Kidney (tissue), 14 donors: ENCODE results near the gene MVP. TPM values are rescaled to one million over a fixed set of nuclear protein-coding genes. Genes with fewer than 3 reads are reported as not detected.
A peak's percentile ranks its signal among the peaks of the same experiment; 100 is the strongest.

Experiments used
- DNase-seq, 5 donors: peaks; one replicate each; pipeline ENCODE4 v3.0.0-alpha.2; 2013 to 2020
- FAIRE-seq: peaks from 2 replicates; lab custom pipeline; 2012; peaks lifted over from hg19 to GRCh38; lab: Jason Lieb, UNC
- H3K27ac ChIP-seq, 2 donors: one replicate each; pipeline ENCODE4 v1.7.0; 2013; ENCODE audit warnings: low read depth in 2 of 2, low read length in 2 of 2, inconsistent platforms in 1 of 2
- H3K27me3 ChIP-seq: one replicate; pipeline ENCODE4 v1.7.1; 2013; ENCODE audit warnings: low read length, inconsistent platforms; ENCODE audit not compliant: control insufficient read depth, insufficient read depth
- H3K36me3 ChIP-seq, 3 donors: one replicate each; pipeline versions ENCODE4 v1.7.0 to v1.7.1; 2013; ENCODE audit warnings: low read length in 3 of 3, control low read depth in 1 of 3, inconsistent platforms in 1 of 3; ENCODE audit not compliant: insufficient read depth in 3 of 3, control insufficient read depth in 2 of 3
- H3K4me1 ChIP-seq, 3 donors: one replicate each; pipeline versions ENCODE4 v1.7.0 to v1.7.1; 2013; ENCODE audit warnings: low read length in 3 of 3, inconsistent platforms in 1 of 3, low read depth in 1 of 3; ENCODE audit not compliant: control insufficient read depth in 2 of 3, insufficient read depth in 2 of 3
- H3K4me3 ChIP-seq, 3 donors: one replicate each; pipeline versions ENCODE4 v1.7.0 to v1.8.1; 2013; ENCODE audit warnings: low read length in 3 of 3, control low read depth in 1 of 3, inconsistent platforms in 1 of 3
- H3K9ac ChIP-seq, 3 donors: one replicate each; pipeline versions ENCODE4 v1.7.0 to v1.7.1; 2013; ENCODE audit warnings: low read length in 3 of 3, control low read depth in 1 of 3, inconsistent platforms in 1 of 3
- H3K9me3 ChIP-seq, 3 donors: one replicate each; pipeline versions ENCODE4 v1.7.0 to v1.7.1; 2013; ENCODE audit warnings: low read length in 3 of 3, control low read depth in 1 of 3, inconsistent platforms in 1 of 3; ENCODE audit not compliant: control insufficient read depth in 2 of 3, insufficient read depth in 1 of 3
- intact Hi-C: fragments of 100-400 bp; cut with DNase I; formaldehyde crosslinking; loops from one replicate; pipeline ENCODE4 v1.11.1; 2022
- polyA plus RNA-seq: library from polyadenylated mRNA; stranded (reverse); fragments of 350-450 nt; fragmentation: Illumina TruSeq; extraction: RNeasy Lipid Tissue Mini Kit (QIAGEN cat#74804); gene quantifications from one replicate; pipeline ENCODE4 v1.2.3, GENCODE V29; 2014; ENCODE audit warnings: low read depth, low replicate concordance; ENCODE audit not compliant: insufficient read depth
- total RNA-seq: library from RNA; stranded (reverse); fragmentation: NEBNext Ultra II Directional; extraction: Animal tissue kit (Norgen Biotek cat#: 25700); gene quantifications from one replicate; pipeline ENCODE4 v1.2.1, GENCODE V29; 2021
- TF ChIP-seq, protein P1 (sequence below): IDR thresholded peaks from 3 replicates; pipeline ENCODE4 v1.5.1; 2012; ENCODE audit warnings: mild to moderate bottlenecking, moderate library complexity, borderline replicate concordance; ENCODE audit not compliant: insufficient read depth; ENCODE audit errors: extremely low read depth
- donor health status: control.
- donor health status: control.
- donor health status: control.
- donor health status: control.
- donor health status: control.
- donor health status: DM: yes; HTN: yes; CAD: no.
- donor health status: Normal renal cell carcinoma (clear cell type).

The MVP gene
- total and polyA plus RNA-seq, 2 donors from 2014 or later, result 123 to 271 TPM

DNA sequence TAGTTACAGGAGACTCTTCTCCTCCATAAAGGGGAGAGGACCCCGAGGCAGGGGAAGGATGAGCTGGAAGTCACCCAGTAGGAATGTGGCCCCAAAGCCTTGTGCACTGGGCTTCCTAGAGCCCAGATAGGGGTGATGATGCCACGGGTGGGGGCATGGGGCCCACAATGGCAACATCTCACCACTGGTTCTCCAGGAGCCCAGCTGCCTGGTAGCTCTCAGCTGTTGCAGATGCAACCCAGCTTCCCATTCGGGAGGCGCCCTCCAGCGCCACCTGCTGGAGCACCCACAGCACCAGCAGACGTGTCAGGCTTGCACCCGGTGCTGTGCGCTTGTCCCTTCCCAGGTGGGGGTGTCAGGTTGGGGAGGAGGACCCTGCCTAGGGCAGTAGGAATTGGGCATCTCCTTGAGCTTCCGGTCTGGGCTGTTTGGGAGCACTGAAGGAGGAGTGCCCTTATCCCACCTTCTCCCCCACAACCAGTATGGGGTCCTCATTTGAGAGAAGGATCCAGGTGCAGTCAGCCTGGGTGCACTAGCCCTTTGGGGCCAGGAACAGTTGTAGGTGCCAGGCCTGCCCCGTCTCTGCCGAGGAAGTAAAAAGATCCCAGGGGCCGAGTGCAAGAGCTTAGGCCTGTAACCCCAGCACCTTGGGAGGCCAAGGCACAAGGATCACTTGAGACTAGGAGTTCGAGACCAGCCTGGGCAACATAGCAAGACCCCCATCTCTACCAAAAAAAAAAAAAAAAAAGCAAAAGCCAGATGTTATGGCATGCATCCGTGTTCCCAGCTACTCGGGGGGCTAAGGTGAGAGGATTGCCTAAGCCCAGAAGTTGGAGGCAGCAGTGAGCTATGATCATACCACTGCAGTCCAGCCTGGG lies 28.4 kb downstream of the MVP start:
- FAIRE-seq (no peak), DNase-seq (peak; percentile 32 to 92 (median 58))
- intact Hi-C loops, result no loop called here
- no peaks in the 10 kb centered on the region for H3K9me3 ChIP-seq
- H3K36me3 ChIP-seq, result peaks cover 0 to 25% (median 22%) of the 10 kb centered on the region in 3 donors
- H3K27me3 ChIP-seq, result no peaks in the 10 kb centered on the region
- no peak overlapping the region for H3K27ac ChIP-seq
- no peak overlapping the region for H3K9ac ChIP-seq
- peaks cover 0 to 3% (median 0%) of the 10 kb centered on the region in 3 donors for H3K4me1 ChIP-seq
- TF ChIP-seq, protein P1, sequence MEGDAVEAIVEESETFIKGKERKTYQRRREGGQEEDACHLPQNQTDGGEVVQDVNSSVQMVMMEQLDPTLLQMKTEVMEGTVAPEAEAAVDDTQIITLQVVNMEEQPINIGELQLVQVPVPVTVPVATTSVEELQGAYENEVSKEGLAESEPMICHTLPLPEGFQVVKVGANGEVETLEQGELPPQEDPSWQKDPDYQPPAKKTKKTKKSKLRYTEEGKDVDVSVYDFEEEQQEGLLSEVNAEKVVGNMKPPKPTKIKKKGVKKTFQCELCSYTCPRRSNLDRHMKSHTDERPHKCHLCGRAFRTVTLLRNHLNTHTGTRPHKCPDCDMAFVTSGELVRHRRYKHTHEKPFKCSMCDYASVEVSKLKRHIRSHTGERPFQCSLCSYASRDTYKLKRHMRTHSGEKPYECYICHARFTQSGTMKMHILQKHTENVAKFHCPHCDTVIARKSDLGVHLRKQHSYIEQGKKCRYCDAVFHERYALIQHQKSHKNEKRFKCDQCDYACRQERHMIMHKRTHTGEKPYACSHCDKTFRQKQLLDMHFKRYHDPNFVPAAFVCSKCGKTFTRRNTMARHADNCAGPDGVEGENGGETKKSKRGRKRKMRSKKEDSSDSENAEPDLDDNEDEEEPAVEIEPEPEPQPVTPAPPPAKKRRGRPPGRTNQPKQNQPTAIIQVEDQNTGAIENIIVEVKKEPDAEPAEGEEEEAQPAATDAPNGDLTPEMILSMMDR, result peak; percentile 76
- H3K4me3 ChIP-seq, result no peak overlapping the region

DNA sequence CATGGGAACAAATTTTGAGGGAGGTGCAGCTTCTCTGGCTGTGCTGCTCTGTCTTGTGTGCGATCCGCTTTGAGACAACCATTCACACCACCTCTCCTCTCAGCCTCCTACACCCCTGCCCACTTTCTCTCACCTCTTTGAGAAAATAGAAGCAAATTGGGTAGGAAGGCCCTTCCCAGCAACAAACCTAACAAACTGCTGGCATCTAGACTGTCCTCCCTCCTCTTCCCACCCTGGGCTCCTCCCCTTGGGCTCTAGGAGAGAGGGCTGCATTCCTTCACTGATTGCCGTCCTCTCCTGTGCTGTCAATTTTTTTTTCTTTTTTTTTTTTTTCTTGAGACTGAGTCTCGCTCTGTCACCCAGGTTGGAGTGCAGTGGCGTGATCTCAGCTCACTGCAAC lies 29.2 kb downstream of the MVP start:
- Histone ChIP-seq H3K4me3 (no peak overlapping the region), H3K9ac (no peak overlapping the region), H3K27ac (no peak overlapping the region), H3K4me1 (peaks cover 0 to 3% (median 0%) of the 10 kb centered on the region in 3 donors), H3K36me3 (peaks cover 0 to 25% (median 20%) of the 10 kb centered on the region in 3 donors), H3K9me3 (no peaks in the 10 kb centered on the region), H3K27me3 (no peaks in the 10 kb centered on the region)
- TF ChIP-seq, protein P1, result no peak
- FAIRE-seq (no peak), DNase-seq (peak in 3 of 5 donors; percentile 39 to 75 (median 51))
- intact Hi-C loops, result no loop called here

DNA sequence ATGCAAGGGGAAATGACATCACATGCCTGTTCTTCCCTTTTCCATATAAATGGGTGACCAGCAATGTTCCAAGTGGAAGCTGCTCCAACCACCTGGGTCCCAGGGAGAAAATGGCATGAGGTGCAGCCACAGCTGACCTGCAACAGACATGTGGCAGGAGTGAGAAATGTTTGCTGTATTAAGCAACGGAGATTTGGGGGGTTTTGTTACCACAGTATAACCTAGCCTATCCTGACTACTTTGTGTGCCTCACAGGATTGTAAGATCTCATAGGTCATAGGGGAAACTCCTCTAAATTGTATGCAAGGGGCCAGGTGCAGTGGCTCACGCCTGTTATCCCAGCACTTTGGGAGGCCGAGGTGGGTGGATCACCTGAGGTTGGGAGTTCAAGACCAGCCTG lies 30.7 kb downstream of the MVP start:
- H3K9me3 ChIP-seq, result no peaks in the 10 kb centered on the region
- H3K4me3 ChIP-seq, result no peak overlapping the region
- H3K4me1 ChIP-seq, result peaks cover 0 to 3% (median 0%) of the 10 kb centered on the region in 3 donors
- TF ChIP-seq, protein P1, result no peak
- DNase-seq (no peak), FAIRE-seq (no peak)
- no peak overlapping the region for H3K9ac ChIP-seq
- no peaks in the 10 kb centered on the region for H3K27me3 ChIP-seq
- no peak overlapping the region for H3K27ac ChIP-seq
- peaks cover 0 to 14% (median 12%) of the 10 kb centered on the region in 3 donors for H3K36me3 ChIP-seq
- intact Hi-C loops, result no loop called here
